NCI-H2029 (cell line): ENCODE results near the gene ZNF630.
"Not testable (repeated sequence)": the region's sequence is repeated elsewhere in the genome, so short reads cannot be mapped to it uniquely, and the experiment has no call there.

Source experiments
- DNase-seq: peaks from one replicate; lab custom pipeline; 2025; lab: John Stamatoyannopoulos, UW

Gene ZNF630

GRCh38 chrX:48071064-48071985 is at the start of gene ZNF630:
Gene ZNF630, minus strand, starts transcription at chrX:48071640. Its CDS starts 4,754 bp downstream, at chrX:48066886.
- peak; percentile 45 for DNase-seq

GRCh38 chrX:48107717-48108116 is 36.3 kb upstream of the ZNF630 start:
- DNase-seq = no peak

GRCh38 chrX:48102874-48103374 is 31.5 kb upstream of the ZNF630 start:
- no peak for DNase-seq

- no peak for DNase-seq
Observed at GRCh38 chrX:48101443-48101842, 30.0 kb upstream of the ZNF630 start.

GRCh38 chrX:48092558-48092957 is 21.1 kb upstream of the ZNF630 start:
- not testable (repeated sequence) for DNase-seq

GRCh38 chrX:48090123-48090522 is 18.7 kb upstream of the ZNF630 start:
- DNase-seq = no peak

GRCh38 chrX:48086082-48086481 is 14.6 kb upstream of the ZNF630 start:
- no peak for DNase-seq

GRCh38 chrX:48083706-48084105 is 12.3 kb upstream of the ZNF630 start:
- DNase-seq = no peak

GRCh38 chrX:48083212-48083611 is 11.8 kb upstream of the ZNF630 start:
- no peak for DNase-seq

- DNase-seq = no peak
Observed at GRCh38 chrX:48076343-48076742, 4.9 kb upstream of the ZNF630 start.

- no peak for DNase-seq
Observed at GRCh38 chrX:48071986-48072605, 656 bp upstream of the ZNF630 start.

GRCh38 chrX:48068096-48068887 is 3.1 kb downstream of the ZNF630 start:
- DNase-seq = no peak

- DNase-seq = no peak
Observed at GRCh38 chrX:48064261-48064660, 7.2 kb downstream of the ZNF630 start.

GRCh38 chrX:48059296-48059639 is 12.2 kb downstream of the ZNF630 start:
- no peak for DNase-seq

- DNase-seq = no peak
Observed at GRCh38 chrX:48058621-48059295, 12.7 kb downstream of the ZNF630 start.

- no peak for DNase-seq
Observed at GRCh38 chrX:48046846-48047245, 24.6 kb downstream of the ZNF630 start.

- DNase-seq = no peak
Observed at GRCh38 chrX:48045410-48046311, 25.8 kb downstream of the ZNF630 start.

- no peak for DNase-seq
Observed at GRCh38 chrX:48043056-48043455, 28.4 kb downstream of the ZNF630 start.

- no peak for DNase-seq
Observed at GRCh38 chrX:48035891-48036290, 35.5 kb downstream of the ZNF630 start.

- not testable (repeated sequence) for DNase-seq
Observed at GRCh38 chrX:48030641-48031173, 40.7 kb downstream of the ZNF630 start.
